GM19239 (cell line): ENCODE measurements around the gene CMYA5.

ENCODE experiments used
- DNase-seq: peaks from one replicate; pipeline ENCODE4 v3.0.0; 2011; ENCODE audit warnings: low spot score; ENCODE audit not compliant: insufficient read length
- FAIRE-seq: peaks from 2 replicates; lab custom pipeline; 2011; peaks lifted over from hg19 to GRCh38; lab: Jason Lieb, UNC

Gene CMYA5

GRCh38 chr5:79785983-79786382 lies 96.3 kb downstream of the CMYA5 start:
- FAIRE-seq = no peak
- no peak for DNase-seq

GRCh38 chr5:79787448-79787847 lies 97.8 kb downstream of the CMYA5 start:
- FAIRE-seq (no peak), DNase-seq (no peak)

- no peak for FAIRE-seq
These were observed 102.2 kb downstream of the CMYA5 start for GRCh38 chr5:79791843-79792242.

GRCh38 chr5:79792463-79792862 lies 102.8 kb downstream of the CMYA5 start:
- DNase-seq = no peak
- FAIRE-seq = no peak

More at GRCh38 chr5:79791843-79792242, 102.2 kb downstream of the CMYA5 start:
- no peak for DNase-seq

- no peak for FAIRE-seq
- DNase-seq = no peak
These were observed 103.7 kb downstream of the CMYA5 start for GRCh38 chr5:79793304-79793703.

- DNase-seq (no peak), FAIRE-seq (no peak)
These were observed 104.1 kb downstream of the CMYA5 start for GRCh38 chr5:79793722-79794121.

- FAIRE-seq = no peak
- no peak for DNase-seq
These were observed 104.7 kb downstream of the CMYA5 start for GRCh38 chr5:79794347-79794746.

GRCh38 chr5:79795764-79796398 lies 106.2 kb downstream of the CMYA5 start:
- FAIRE-seq = no peak

GRCh38 chr5:79798893-79799590 lies 109.4 kb downstream of the CMYA5 start:
- no peak for FAIRE-seq
- DNase-seq = no peak

More at GRCh38 chr5:79795764-79796398, 106.2 kb downstream of the CMYA5 start:
- no peak for DNase-seq

- FAIRE-seq = no peak
- DNase-seq = no peak
These were observed 111.6 kb downstream of the CMYA5 start for GRCh38 chr5:79800979-79801827.

- DNase-seq (no peak), FAIRE-seq (no peak)
These were observed 112.8 kb downstream of the CMYA5 start for GRCh38 chr5:79802406-79802805.

GRCh38 chr5:79803007-79803406 lies 113.4 kb downstream of the CMYA5 start:
- FAIRE-seq (no peak), DNase-seq (no peak)

GRCh38 chr5:79806741-79807140 lies 117.1 kb downstream of the CMYA5 start:
- DNase-seq (no peak), FAIRE-seq (peak; percentile 8)

GRCh38 chr5:79809743-79810142 lies 120.1 kb downstream of the CMYA5 start:
- DNase-seq (no peak), FAIRE-seq (peak; percentile 33)

GRCh38 chr5:79811081-79811480 lies 121.4 kb downstream of the CMYA5 start:
- DNase-seq (no peak), FAIRE-seq (no peak)

GRCh38 chr5:79811904-79812303 lies 122.3 kb downstream of the CMYA5 start:
- FAIRE-seq (no peak), DNase-seq (no peak)

- FAIRE-seq (no peak), DNase-seq (no peak)
These were observed 125.1 kb downstream of the CMYA5 start for GRCh38 chr5:79814699-79815098.

GRCh38 chr5:79816014-79816413 lies 126.4 kb downstream of the CMYA5 start:
- FAIRE-seq = no peak
- no peak for DNase-seq

- DNase-seq (no peak), FAIRE-seq (no peak)
These were observed 131.0 kb downstream of the CMYA5 start for GRCh38 chr5:79820648-79821047.

GRCh38 chr5:79824444-79824843 lies 134.8 kb downstream of the CMYA5 start:
- no peak for FAIRE-seq
- no peak for DNase-seq

GRCh38 chr5:79825802-79826201 lies 136.2 kb downstream of the CMYA5 start:
- DNase-seq (no peak), FAIRE-seq (no peak)
